HepG2 (cell line): ENCODE measurements around the gene ATP2B2. TPM values are rescaled to one million over a fixed set of nuclear protein-coding genes. Genes with fewer than 3 reads are reported as not detected.
A peak's percentile ranks its signal among the peaks of the same experiment; 100 is the strongest.

Source experiments
- BRCA1 ChIP-seq: sonication (generic); formaldehyde crosslinking; IDR thresholded peaks from 2 replicates; pipeline ENCODE4 v1.4.0; 2020; ENCODE audit warnings: missing genetic modification reagents
- GABPA ChIP-seq, 2 experiments: IDR thresholded peaks; 2 replicates each; pipeline ENCODE4 v1.6.1; 2011 to 2016; ENCODE audit warnings: low read depth in 2 of 2, low read length in 1 of 2, missing biosample characterization in 1 of 2, missing genetic modification characterization in 1 of 2
- HMGA1 ChIP-seq: sonication (generic); formaldehyde crosslinking; conservative IDR thresholded peaks from 2 replicates; pipeline ENCODE4 v1.4.0; 2020; ENCODE audit warnings: missing genetic modification reagents
- ISL2 ChIP-seq: sonication (generic); formaldehyde crosslinking; IDR thresholded peaks from 2 replicates; pipeline ENCODE4 v1.5.0; 2020; ENCODE audit warnings: missing genetic modification reagents
- MIER3 ChIP-seq: IDR thresholded peaks from 2 replicates; pipeline ENCODE4 v1.6.1; 2016; ENCODE audit warnings: missing compliant biosample characterization, borderline replicate concordance
- RARA ChIP-seq: IDR thresholded peaks from 2 replicates; pipeline ENCODE4 v1.6.1; 2016; ENCODE audit warnings: missing genetic modification reagents, missing compliant biosample characterization
- RCOR2 ChIP-seq: IDR thresholded peaks from 2 replicates; pipeline ENCODE4 v1.6.1; 2016; ENCODE audit warnings: missing biosample characterization, missing genetic modification reagents
- REL ChIP-seq: sonication (generic); formaldehyde crosslinking; conservative IDR thresholded peaks from 2 replicates; pipeline ENCODE4 v1.8.0; 2022; ENCODE audit warnings: mild to moderate bottlenecking, missing genetic modification reagents, moderate library complexity
- SMYD3 ChIP-seq: sonication (generic); formaldehyde crosslinking; IDR thresholded peaks from 2 replicates; pipeline ENCODE4 v1.8.1; 2023; ENCODE audit warnings: mild to moderate bottlenecking, missing genetic modification reagents
- THYN1 ChIP-seq: sonication (generic); formaldehyde crosslinking; IDR thresholded peaks from 2 replicates; pipeline ENCODE4 v1.8.1; 2023; ENCODE audit warnings: low read depth, mild to moderate bottlenecking, moderate library complexity, missing genetic modification reagents, borderline replicate concordance
- ZFP1 ChIP-seq: IDR thresholded peaks from 2 replicates; pipeline ENCODE4 v1.6.1; 2016
- ZNF350 ChIP-seq: sonication (generic); formaldehyde crosslinking; IDR thresholded peaks from 2 replicates; pipeline ENCODE4 v1.4.0; 2020; ENCODE audit warnings: mild to moderate bottlenecking, low read depth, missing genetic modification reagents, borderline replicate concordance
- ZNF615 ChIP-seq: sonication (generic); formaldehyde crosslinking; IDR thresholded peaks from 2 replicates; pipeline ENCODE4 v1.5.0; 2020; ENCODE audit warnings: mild to moderate bottlenecking, missing genetic modification reagents, borderline replicate concordance
- ZNF703 ChIP-seq: sonication (generic); formaldehyde crosslinking; IDR thresholded peaks from 2 replicates; pipeline ENCODE4 v1.5.1; 2020; ENCODE audit warnings: missing genetic modification reagents, mild to moderate bottlenecking, moderate library complexity, borderline replicate concordance
- ZSCAN20 ChIP-seq: sonication (generic); formaldehyde crosslinking; IDR thresholded peaks from 2 replicates; pipeline ENCODE4 v1.4.0; 2020; ENCODE audit warnings: missing genetic modification reagents, mild to moderate bottlenecking, borderline replicate concordance
- polyA plus RNA-seq, 8 experiments: library from polyadenylated mRNA; depleted of rRNA in 3 of 8; stranded (reverse) in 7 of 8; unstranded in 1 of 8; fragments of >200 nt; fragmentation: Illumina TruSeq in 4 of 8; extraction: Trizol in 4 of 8; gene quantifications; 2 replicates each; pipeline versions ENCODE4 v1.2.1 to v1.2.3, GENCODE V29; 2011 to 2016; ENCODE audit warnings: low read depth in 4 of 8, missing spikeins in 1 of 8, mixed read lengths in 1 of 8; ENCODE audit not compliant: insufficient read depth in 1 of 8
- total RNA-seq, 5 experiments: library from RNA; depleted of rRNA; stranded (reverse); fragments of >200 nt; fragmentation: Illumina TruSeq; extraction: Trizol; gene quantifications; 2 replicates each; pipeline ENCODE4 v1.2.3, GENCODE V29; 2016; ENCODE audit warnings: low read depth in 1 of 5
- TF ChIP-seq, protein P1 (sequence below): sonication (generic); formaldehyde crosslinking; conservative IDR thresholded peaks from 2 replicates; pipeline ENCODE4 v1.4.0; 2020; ENCODE audit warnings: mild to moderate bottlenecking, missing genetic modification reagents, moderate library complexity
- TF ChIP-seq, protein P2 (sequence below): sonication (generic); formaldehyde crosslinking; conservative IDR thresholded peaks from 2 replicates; pipeline ENCODE4 v1.8.1; 2023; ENCODE audit warnings: missing genetic modification reagents
- TF ChIP-seq, protein P3 (sequence below): sonication (generic); formaldehyde crosslinking; IDR thresholded peaks from 2 replicates; pipeline ENCODE4; 2020; ENCODE audit warnings: missing genetic modification reagents, mild to moderate bottlenecking, borderline replicate concordance
- TF ChIP-seq, protein P4 (sequence below): IDR thresholded peaks from 2 replicates; pipeline ENCODE4 v1.6.1; 2016; ENCODE audit warnings: low read depth

Gene ATP2B2
- total and polyA plus RNA-seq, 2 of the 13 experiments (the other 11 are each of a cell fraction or from before 2014, with no cell fraction given): 1.5 to 2.3 TPM

DNA sequence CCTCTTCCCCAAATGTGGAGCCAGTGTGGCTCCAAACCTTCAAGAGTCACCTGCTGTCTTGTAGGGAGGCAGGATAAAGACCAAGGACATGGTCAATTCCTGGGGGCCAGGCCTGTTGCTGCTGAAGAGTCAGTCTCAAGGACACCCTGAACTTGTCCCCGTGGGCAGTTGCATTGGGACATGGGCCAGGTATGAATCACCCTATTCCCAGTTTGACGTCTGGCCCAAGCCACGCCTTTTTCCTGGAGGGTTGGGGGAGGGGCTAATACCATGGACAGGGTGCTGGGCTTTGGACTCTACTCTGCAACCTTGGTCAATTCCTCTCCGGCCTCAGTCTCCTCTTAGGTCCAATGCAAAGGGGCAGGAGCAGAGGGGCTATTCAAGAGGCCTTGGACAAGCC is 10.4 kb downstream of the ATP2B2 start (continued):
- TF ChIP-seq REL (CRISPR knock-in tag) (no peak), BRCA1 (CRISPR knock-in tag) (no peak), ZSCAN20 (CRISPR knock-in tag) (no peak), ZNF350 (CRISPR knock-in tag) (peak; percentile 33; the same call in 1 of the 2 replicates), ZNF615 (CRISPR knock-in tag) (no peak), RCOR2 (CRISPR knock-in tag) (no peak), ISL2 (no peak), THYN1 (CRISPR knock-in tag) (no peak), ZFP1 (CRISPR knock-in tag) (no peak), SMYD3 (CRISPR knock-in tag) (no peak), MIER3 (CRISPR knock-in tag) (peak; percentile 58; the same call in 1 of the 2 replicates), HMGA1 (CRISPR knock-in tag) (no peak), ZNF703 (no peak), RARA (CRISPR knock-in tag) (peak; percentile 96), GABPA (IDR thresholded peaks at IDR 0.05; ENCODE audit: low read depth, low read length) (no peak), GABPA (CRISPR knock-in tag; IDR thresholded peaks at IDR 0.05; ENCODE audit: low read depth) (0 out of 2 replicates have a peak, but pooled peaks have one; percentile 12)
- TF ChIP-seq, protein P1, sequence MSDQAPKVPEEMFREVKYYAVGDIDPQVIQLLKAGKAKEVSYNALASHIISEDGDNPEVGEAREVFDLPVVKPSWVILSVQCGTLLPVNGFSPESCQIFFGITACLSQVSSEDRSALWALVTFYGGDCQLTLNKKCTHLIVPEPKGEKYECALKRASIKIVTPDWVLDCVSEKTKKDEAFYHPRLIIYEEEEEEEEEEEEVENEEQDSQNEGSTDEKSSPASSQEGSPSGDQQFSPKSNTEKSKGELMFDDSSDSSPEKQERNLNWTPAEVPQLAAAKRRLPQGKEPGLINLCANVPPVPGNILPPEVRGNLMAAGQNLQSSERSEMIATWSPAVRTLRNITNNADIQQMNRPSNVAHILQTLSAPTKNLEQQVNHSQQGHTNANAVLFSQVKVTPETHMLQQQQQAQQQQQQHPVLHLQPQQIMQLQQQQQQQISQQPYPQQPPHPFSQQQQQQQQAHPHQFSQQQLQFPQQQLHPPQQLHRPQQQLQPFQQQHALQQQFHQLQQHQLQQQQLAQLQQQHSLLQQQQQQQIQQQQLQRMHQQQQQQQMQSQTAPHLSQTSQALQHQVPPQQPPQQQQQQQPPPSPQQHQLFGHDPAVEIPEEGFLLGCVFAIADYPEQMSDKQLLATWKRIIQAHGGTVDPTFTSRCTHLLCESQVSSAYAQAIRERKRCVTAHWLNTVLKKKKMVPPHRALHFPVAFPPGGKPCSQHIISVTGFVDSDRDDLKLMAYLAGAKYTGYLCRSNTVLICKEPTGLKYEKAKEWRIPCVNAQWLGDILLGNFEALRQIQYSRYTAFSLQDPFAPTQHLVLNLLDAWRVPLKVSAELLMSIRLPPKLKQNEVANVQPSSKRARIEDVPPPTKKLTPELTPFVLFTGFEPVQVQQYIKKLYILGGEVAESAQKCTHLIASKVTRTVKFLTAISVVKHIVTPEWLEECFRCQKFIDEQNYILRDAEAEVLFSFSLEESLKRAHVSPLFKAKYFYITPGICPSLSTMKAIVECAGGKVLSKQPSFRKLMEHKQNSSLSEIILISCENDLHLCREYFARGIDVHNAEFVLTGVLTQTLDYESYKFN (CRISPR knock-in tag): peak; percentile 72
- TF ChIP-seq, protein P2, sequence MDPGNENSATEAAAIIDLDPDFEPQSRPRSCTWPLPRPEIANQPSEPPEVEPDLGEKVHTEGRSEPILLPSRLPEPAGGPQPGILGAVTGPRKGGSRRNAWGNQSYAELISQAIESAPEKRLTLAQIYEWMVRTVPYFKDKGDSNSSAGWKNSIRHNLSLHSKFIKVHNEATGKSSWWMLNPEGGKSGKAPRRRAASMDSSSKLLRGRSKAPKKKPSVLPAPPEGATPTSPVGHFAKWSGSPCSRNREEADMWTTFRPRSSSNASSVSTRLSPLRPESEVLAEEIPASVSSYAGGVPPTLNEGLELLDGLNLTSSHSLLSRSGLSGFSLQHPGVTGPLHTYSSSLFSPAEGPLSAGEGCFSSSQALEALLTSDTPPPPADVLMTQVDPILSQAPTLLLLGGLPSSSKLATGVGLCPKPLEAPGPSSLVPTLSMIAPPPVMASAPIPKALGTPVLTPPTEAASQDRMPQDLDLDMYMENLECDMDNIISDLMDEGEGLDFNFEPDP (CRISPR knock-in tag): no peak
- TF ChIP-seq, protein P3, sequence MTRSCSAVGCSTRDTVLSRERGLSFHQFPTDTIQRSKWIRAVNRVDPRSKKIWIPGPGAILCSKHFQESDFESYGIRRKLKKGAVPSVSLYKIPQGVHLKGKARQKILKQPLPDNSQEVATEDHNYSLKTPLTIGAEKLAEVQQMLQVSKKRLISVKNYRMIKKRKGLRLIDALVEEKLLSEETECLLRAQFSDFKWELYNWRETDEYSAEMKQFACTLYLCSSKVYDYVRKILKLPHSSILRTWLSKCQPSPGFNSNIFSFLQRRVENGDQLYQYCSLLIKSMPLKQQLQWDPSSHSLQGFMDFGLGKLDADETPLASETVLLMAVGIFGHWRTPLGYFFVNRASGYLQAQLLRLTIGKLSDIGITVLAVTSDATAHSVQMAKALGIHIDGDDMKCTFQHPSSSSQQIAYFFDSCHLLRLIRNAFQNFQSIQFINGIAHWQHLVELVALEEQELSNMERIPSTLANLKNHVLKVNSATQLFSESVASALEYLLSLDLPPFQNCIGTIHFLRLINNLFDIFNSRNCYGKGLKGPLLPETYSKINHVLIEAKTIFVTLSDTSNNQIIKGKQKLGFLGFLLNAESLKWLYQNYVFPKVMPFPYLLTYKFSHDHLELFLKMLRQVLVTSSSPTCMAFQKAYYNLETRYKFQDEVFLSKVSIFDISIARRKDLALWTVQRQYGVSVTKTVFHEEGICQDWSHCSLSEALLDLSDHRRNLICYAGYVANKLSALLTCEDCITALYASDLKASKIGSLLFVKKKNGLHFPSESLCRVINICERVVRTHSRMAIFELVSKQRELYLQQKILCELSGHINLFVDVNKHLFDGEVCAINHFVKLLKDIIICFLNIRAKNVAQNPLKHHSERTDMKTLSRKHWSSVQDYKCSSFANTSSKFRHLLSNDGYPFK: no peak
- TF ChIP-seq, protein P4, sequence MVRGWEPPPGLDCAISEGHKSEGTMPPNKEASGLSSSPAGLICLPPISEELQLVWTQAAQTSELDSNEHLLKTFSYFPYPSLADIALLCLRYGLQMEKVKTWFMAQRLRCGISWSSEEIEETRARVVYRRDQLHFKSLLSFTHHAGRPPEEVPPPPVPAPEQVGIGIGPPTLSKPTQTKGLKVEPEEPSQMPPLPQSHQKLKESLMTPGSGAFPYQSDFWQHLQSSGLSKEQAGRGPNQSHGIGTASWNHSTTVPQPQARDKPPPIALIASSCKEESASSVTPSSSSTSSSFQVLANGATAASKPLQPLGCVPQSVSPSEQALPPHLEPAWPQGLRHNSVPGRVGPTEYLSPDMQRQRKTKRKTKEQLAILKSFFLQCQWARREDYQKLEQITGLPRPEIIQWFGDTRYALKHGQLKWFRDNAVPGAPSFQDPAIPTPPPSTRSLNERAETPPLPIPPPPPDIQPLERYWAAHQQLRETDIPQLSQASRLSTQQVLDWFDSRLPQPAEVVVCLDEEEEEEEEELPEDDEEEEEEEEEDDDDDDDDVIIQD (CRISPR knock-in tag): 0 out of 2 replicates have a peak, but pooled peaks have one; percentile 21
